ENCODE results near the gene UTP25.
"Not testable (repeated sequence)": the region's sequence is repeated elsewhere in the genome, so short reads cannot be mapped to it uniquely, and the experiment has no call there.

The UTP25 gene, protein sequence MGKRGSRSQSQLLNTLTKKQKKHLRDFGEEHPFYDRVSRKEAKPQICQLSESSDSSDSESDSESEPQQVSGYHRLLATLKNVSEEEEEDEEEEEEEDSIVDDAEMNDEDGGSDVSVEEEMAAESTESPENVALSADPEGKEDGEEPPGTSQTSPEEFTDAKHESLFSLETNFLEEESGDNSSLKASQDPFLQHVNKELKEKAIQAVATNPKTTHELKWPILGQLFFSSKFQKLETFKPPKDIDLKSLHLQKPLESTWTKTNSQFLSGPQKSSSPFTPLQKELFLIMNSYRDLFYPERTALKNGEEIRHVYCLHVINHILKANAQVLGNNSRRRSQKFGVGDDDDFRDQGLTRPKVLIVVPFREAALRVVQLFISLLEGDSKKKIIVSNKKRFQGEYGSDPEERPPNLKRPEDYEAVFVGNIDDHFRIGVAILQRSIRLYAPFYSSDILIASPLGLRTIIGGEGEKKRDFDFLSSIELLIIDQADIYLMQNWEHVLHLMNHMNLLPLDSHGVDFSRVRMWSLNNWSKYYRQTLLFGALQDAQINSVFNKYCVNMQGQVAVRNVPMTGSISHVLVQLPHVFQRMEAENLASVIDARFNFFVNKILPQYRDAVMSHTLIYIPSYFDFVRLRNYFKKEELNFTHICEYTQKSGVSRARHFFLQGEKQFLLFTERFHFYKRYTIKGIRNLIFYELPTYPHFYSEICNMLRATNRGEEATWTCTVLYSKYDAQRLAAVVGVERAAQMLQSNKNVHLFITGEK

GRCh38 chr1:209827384-209828262 lies at the start of gene UTP25:
Gene UTP25 (plus strand): TSS chr1:209827972. CDS start chr1:209828064, 92 bp downstream.
- peaks cover 5% of the 10 kb centered on the region for H3K27me3 Mint-ChIP-seq
- H3K9me3 Mint-ChIP-seq: no peaks in the 10 kb centered on the region
- peaks cover 54% of the 10 kb centered on the region for H3K4me1 Mint-ChIP-seq (ENCODE audit: low read depth)
- peaks cover 32% of the 10 kb centered on the region for H3K36me3 Mint-ChIP-seq (ENCODE audit: low read depth)
- peak within 1 kb of the TSS; percentile 86 for H3K4me3 Mint-ChIP-seq
- H3K27ac Mint-ChIP-seq: peak within 1 kb of the TSS; percentile 93

GRCh38 chr1:209778102-209778501 lies 49.7 kb upstream of the UTP25 start:
- H3K36me3 Mint-ChIP-seq (ENCODE audit: low read depth): peaks cover 40% of the 10 kb centered on the region
- H3K9me3 Mint-ChIP-seq: no peaks in the 10 kb centered on the region
- H3K27me3 Mint-ChIP-seq: no peaks in the 10 kb centered on the region
- H3K4me3 Mint-ChIP-seq: no peak overlapping the region
- no peak overlapping the region for H3K27ac Mint-ChIP-seq
- peaks cover 46% of the 10 kb centered on the region for H3K4me1 Mint-ChIP-seq (ENCODE audit: low read depth)

- Mint-ChIP-seq H3K36me3 (ENCODE audit: low read depth) (peaks cover 47% of the 10 kb centered on the region), H3K27ac (peak overlapping the region; percentile 82)
Measured at GRCh38 chr1:209780268-209780667, 47.5 kb upstream of the UTP25 start.

DNA sequence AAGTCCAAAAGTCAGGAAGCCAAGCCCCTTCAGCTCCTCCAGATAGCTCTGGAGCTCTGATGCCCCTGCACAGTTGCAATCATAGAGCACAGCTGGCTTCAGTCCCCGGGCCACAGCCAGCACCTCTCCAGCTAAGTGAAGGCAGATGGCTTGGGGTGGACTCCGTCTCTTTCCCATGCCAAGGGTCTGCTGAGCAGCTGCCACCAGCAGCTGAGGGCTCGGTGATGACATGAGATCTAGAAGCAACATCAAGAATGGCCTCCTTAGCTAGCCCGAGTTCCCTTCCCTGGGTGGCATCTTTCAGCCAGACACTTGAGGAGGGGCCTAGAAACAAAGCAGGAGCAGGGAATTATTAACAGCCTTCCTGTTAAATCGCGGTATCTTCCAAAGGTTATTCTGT lies 44.4 kb upstream of the UTP25 start:
- H3K36me3 Mint-ChIP-seq (ENCODE audit: low read depth): peaks cover 46% of the 10 kb centered on the region
- H3K4me3 Mint-ChIP-seq: peak overlapping the region; percentile 91
- peak overlapping the region; percentile 99 for H3K27ac Mint-ChIP-seq
- H3K4me1 Mint-ChIP-seq (ENCODE audit: low read depth): peaks cover 55% of the 10 kb centered on the region
- H3K9me3 Mint-ChIP-seq: peaks cover 6% of the 10 kb centered on the region
- H3K27me3 Mint-ChIP-seq: no peaks in the 10 kb centered on the region

More at GRCh38 chr1:209780268-209780667, 47.5 kb upstream of the UTP25 start:
- peaks cover 67% of the 10 kb centered on the region for H3K4me1 Mint-ChIP-seq (ENCODE audit: low read depth)
- no peaks in the 10 kb centered on the region for H3K27me3 Mint-ChIP-seq
- H3K4me3 Mint-ChIP-seq: no peak overlapping the region
- peaks cover 2% of the 10 kb centered on the region for H3K9me3 Mint-ChIP-seq

DNA sequence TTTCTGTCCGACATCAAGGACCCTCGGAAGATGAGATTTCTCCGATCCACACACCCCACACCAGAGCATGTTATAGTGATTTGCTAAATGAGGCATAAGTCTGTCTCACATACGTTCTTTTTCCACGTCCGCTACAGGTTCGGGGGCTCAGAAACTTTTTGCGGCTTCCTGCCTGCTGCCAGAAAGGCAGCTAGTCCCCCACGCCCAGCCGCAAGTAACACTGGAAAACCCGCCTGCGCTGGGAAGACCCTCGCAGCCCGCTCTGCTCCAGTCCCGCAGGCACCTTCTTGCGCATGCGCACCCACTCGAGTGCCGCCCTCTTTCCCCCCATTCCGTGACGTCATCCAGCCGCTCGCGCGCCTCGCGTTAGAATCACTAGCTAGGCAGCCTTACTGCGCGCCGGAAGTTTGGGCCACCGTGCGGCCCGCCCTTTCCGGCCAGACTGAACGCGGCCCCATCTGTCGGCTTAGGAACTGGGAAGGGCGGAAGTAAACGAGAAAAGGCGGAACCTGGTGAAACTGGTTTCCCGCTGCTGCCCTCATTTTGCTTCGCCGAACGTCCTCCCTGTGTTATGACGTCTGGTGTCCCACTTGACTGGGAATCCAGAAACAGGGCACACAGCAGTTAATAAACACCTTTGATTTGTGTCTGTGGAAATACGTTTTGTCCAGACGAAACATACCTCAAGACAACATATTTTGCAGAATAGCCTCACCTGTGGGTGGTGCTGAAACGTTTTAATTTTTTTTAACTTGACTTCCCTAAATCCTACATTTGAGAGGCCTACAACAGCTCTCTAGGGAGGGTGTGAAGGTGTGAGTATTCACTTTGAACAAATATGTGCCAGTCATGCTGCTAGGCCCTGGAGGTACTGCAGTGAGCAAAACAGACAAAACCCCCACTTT lies 43.3 kb upstream of the UTP25 start, which contains the start of gene C1orf74:
TSS of gene C1orf74 (minus strand) at position 295 of the 905 bp plus-strand sequence. CDS start 925 bp downstream, outside the sequence.
- no peaks in the 10 kb centered on the region for H3K27me3 Mint-ChIP-seq
- peaks cover 35% of the 10 kb centered on the region for H3K36me3 Mint-ChIP-seq (ENCODE audit: low read depth)
- H3K4me1 Mint-ChIP-seq (ENCODE audit: low read depth): peaks cover 49% of the 10 kb centered on the region
- peak within 1 kb of the TSS; percentile 99 for H3K27ac Mint-ChIP-seq
- peak within 1 kb of the TSS; percentile 91 for H3K4me3 Mint-ChIP-seq
- H3K9me3 Mint-ChIP-seq: peaks cover 6% of the 10 kb centered on the region

DNA sequence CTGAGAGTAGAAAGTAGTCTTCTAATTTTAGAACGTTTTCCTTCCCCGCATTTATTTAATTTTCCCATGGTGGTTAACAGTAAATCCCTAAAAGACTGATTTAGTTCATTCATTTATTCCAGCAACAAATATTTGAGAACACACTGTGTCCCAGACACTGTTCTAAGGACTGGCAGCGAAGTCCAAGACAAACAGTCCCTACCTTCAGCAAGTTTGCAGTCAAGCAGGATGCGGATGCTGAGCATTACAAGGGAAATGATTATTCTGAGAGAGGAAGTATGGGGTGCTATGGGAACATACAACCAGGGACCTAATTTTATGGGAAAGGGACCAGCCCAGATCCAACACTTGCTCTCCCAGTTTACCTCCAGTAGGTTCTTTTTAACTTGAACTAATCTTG lies 42.2 kb upstream of the UTP25 start:
- Mint-ChIP-seq H3K4me3 (peak overlapping the region; percentile 91), H3K27me3 (peaks cover 5% of the 10 kb centered on the region), H3K27ac (peak overlapping the region; percentile 99), H3K4me1 (ENCODE audit: low read depth) (peaks cover 38% of the 10 kb centered on the region), H3K9me3 (peaks cover 6% of the 10 kb centered on the region), H3K36me3 (ENCODE audit: low read depth) (peaks cover 24% of the 10 kb centered on the region)

- peaks cover 8% of the 10 kb centered on the region for H3K27me3 Mint-ChIP-seq
Measured at GRCh38 chr1:209786146-209786545, 41.6 kb upstream of the UTP25 start.

DNA sequence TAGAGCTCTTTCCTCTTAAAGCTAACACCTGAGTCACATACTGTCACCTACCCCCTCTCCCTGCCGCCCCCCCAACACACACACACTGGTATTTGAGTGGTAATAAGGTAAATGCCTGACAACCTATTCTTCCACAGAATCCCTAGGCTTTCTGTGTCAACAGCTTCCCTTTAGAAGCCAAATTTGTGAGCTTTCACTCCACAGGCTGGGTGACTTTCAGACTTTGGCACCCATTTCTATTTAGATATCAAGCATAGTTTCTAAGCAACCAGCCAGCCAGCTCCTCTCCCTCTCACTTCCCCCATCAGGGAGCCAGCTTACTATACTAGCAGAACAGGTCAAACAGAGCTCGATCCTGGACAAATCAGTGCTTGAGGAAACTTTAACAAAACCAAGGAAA lies 40.2 kb upstream of the UTP25 start:
- peaks cover 6% of the 10 kb centered on the region for H3K9me3 Mint-ChIP-seq
- no peak overlapping the region for H3K27ac Mint-ChIP-seq
- no peak overlapping the region for H3K4me3 Mint-ChIP-seq

More at GRCh38 chr1:209786146-209786545, 41.6 kb upstream of the UTP25 start:
- H3K4me1 Mint-ChIP-seq (ENCODE audit: low read depth): peaks cover 38% of the 10 kb centered on the region
- H3K9me3 Mint-ChIP-seq: peaks cover 6% of the 10 kb centered on the region
- peaks cover 21% of the 10 kb centered on the region for H3K36me3 Mint-ChIP-seq (ENCODE audit: low read depth)
- H3K4me3 Mint-ChIP-seq: no peak overlapping the region
- no peak overlapping the region for H3K27ac Mint-ChIP-seq

DNA sequence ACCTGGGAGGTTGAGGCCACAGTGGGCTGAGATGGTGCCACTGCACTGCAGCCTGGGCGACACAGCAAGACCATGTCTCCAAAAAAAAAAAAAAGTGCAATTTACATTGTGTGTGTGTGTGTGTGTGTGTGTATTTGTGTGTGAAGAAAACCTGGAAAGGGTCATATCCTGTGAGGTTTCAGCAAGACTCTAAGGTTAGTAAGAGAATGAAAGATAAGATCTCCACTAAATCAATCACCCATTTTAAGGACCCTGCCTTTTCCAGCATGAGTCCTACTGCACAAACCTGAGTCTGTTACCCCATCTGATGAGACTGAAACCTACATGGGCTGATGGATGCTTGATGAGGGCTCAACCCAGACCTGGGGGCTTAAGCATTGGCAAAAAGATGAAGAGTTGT lies 38.5 kb upstream of the UTP25 start:
- H3K27ac Mint-ChIP-seq: no peak overlapping the region
- peaks cover 14% of the 10 kb centered on the region for H3K4me1 Mint-ChIP-seq (ENCODE audit: low read depth)
- H3K27me3 Mint-ChIP-seq: peaks cover 25% of the 10 kb centered on the region
- peaks cover 4% of the 10 kb centered on the region for H3K36me3 Mint-ChIP-seq (ENCODE audit: low read depth)
- H3K9me3 Mint-ChIP-seq: peaks cover 6% of the 10 kb centered on the region
- no peak overlapping the region for H3K4me3 Mint-ChIP-seq

More for the DNA sequence above, 40.2 kb upstream of the UTP25 start:
- H3K27me3 Mint-ChIP-seq: peaks cover 13% of the 10 kb centered on the region
- peaks cover 12% of the 10 kb centered on the region for H3K36me3 Mint-ChIP-seq (ENCODE audit: low read depth)
- peaks cover 28% of the 10 kb centered on the region for H3K4me1 Mint-ChIP-seq (ENCODE audit: low read depth)

DNA sequence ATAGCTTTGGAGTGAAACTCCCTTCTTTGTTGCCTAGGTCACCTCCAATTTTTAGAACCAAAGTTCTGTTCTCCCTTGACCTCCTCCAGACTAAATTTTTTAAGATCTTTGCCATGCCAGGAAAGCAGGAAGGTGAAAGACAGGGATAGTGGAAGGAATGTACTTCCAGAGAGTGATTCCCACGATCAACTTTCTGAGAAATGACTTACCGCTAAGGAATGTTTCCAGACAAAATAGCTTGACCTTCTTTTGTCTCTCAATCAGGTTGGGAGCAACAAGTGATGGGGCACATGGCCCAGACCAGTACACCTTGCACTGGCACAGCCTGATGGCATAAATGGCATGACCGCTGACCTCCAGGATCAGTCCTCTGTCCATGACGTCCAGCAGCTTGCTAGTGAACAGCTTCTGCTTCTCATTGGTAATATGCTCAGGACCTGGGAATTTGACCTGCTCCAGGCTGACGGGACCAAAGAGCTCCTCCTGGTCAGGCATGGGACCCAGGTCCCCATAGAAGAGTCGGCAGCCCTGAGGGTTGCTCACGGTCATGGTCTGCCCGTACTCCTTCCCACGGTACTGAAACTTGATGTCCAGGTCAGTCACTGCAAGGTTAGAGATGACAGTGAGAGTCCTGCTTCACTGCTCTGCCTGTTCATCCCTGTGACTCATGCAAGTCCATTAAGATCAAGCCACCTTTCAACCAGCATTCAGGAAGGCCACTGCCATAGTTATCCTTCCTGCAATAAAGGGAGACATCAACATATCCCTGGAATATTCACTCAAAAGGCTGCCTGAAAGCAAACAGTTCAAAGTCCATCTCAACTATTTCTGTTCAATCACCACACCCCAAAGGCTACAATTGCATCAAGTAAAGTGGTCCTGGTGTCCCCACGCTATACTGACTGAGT lies 37.2 kb upstream of the UTP25 start:
- Mint-ChIP-seq H3K9me3 (peaks cover 1% of the 10 kb centered on the region), H3K36me3 (ENCODE audit: low read depth) (no peaks in the 10 kb centered on the region), H3K27me3 (peaks cover 27% of the 10 kb centered on the region), H3K4me3 (no peak overlapping the region), H3K27ac (no peak overlapping the region), H3K4me1 (ENCODE audit: low read depth) (peaks cover 1% of the 10 kb centered on the region)

GRCh38 chr1:209791920-209792319 lies 35.9 kb upstream of the UTP25 start:
- Mint-ChIP-seq H3K4me1 (ENCODE audit: low read depth) (no peaks in the 10 kb centered on the region), H3K27ac (no peak overlapping the region), H3K27me3 (peaks cover 27% of the 10 kb centered on the region), H3K9me3 (no peaks in the 10 kb centered on the region), H3K36me3 (ENCODE audit: low read depth) (no peaks in the 10 kb centered on the region), H3K4me3 (no peak overlapping the region)

GRCh38 chr1:209793711-209794110 lies 34.1 kb upstream of the UTP25 start:
- not testable (repeated sequence) for H3K27ac Mint-ChIP-seq; H3K9me3 Mint-ChIP-seq; H3K4me3 Mint-ChIP-seq; H3K4me1 Mint-ChIP-seq (ENCODE audit: low read depth); H3K36me3 Mint-ChIP-seq (ENCODE audit: low read depth)
- peaks cover 27% of the 10 kb centered on the region for H3K27me3 Mint-ChIP-seq

Measured in stimulated activated naive CD8-positive, alpha-beta T cell treated with anti-CD3 and anti-CD28 coated beads, Interleukin-15, Interleukin-2, amounts not matched to agents 100 ng/mL and 50 ng/mL, for 24 hours (primary cell).